Activated CD8-positive, alpha-beta memory T cell treated with anti-CD3 and anti-CD28 coated beads, Interleukin-2, amount 50 U/mL, for 48 hours (primary cell): ENCODE data around the gene IGSF3.
"Not testable (repeated sequence)": the region's sequence is repeated elsewhere in the genome, so short reads cannot be mapped to it uniquely, and the experiment has no call there.

Source experiments
- DNase-seq: peaks from one replicate; pipeline ENCODE4 v3.0.0-alpha.2; 2020

IGSF3 gene

GRCh38 chr1:116626915-116627314, 40.6 kb downstream of the IGSF3 start:
- not testable (repeated sequence) for DNase-seq

- not testable (repeated sequence) for DNase-seq
Observed at GRCh38 chr1:116625155-116625554, 42.4 kb downstream of the IGSF3 start.

GRCh38 chr1:116624040-116624439, 43.5 kb downstream of the IGSF3 start:
- DNase-seq = no peak

- not testable (repeated sequence) for DNase-seq
Observed at GRCh38 chr1:116622496-116622895, 45.0 kb downstream of the IGSF3 start.

- DNase-seq = not testable (repeated sequence)
Observed at GRCh38 chr1:116621756-116622155, 45.8 kb downstream of the IGSF3 start.

- DNase-seq = not testable (repeated sequence)
Observed at GRCh38 chr1:116620392-116620791, 47.1 kb downstream of the IGSF3 start.

- DNase-seq = not testable (repeated sequence)
Observed at GRCh38 chr1:116619106-116619505, 48.4 kb downstream of the IGSF3 start.

- DNase-seq = not testable (repeated sequence)
Observed at GRCh38 chr1:116617808-116618207, 49.7 kb downstream of the IGSF3 start.

- DNase-seq = not testable (repeated sequence)
Observed at GRCh38 chr1:116613825-116614224, 53.7 kb downstream of the IGSF3 start.

GRCh38 chr1:116609801-116610371, 57.6 kb downstream of the IGSF3 start:
- not testable (repeated sequence) for DNase-seq

- DNase-seq = not testable (repeated sequence)
Observed at GRCh38 chr1:116608841-116609240, 58.7 kb downstream of the IGSF3 start.

- DNase-seq = not testable (repeated sequence)
Observed at GRCh38 chr1:116608151-116608550, 59.4 kb downstream of the IGSF3 start.

- not testable (repeated sequence) for DNase-seq
Observed at GRCh38 chr1:116607463-116607862, 60.1 kb downstream of the IGSF3 start.

- not testable (repeated sequence) for DNase-seq
Observed at GRCh38 chr1:116606067-116606466, 61.5 kb downstream of the IGSF3 start.

GRCh38 chr1:116605315-116605714, 62.2 kb downstream of the IGSF3 start:
- no peak for DNase-seq

- not testable (repeated sequence) for DNase-seq
Observed at GRCh38 chr1:116604408-116604807, 63.1 kb downstream of the IGSF3 start.

GRCh38 chr1:116603646-116604045, 63.9 kb downstream of the IGSF3 start:
- not testable (repeated sequence) for DNase-seq

- not testable (repeated sequence) for DNase-seq
Observed at GRCh38 chr1:116599369-116599768, 68.2 kb downstream of the IGSF3 start.

- not testable (repeated sequence) for DNase-seq
Observed at GRCh38 chr1:116598420-116599036, 69.0 kb downstream of the IGSF3 start.

- not testable (repeated sequence) for DNase-seq
Observed at GRCh38 chr1:116597388-116597787, 70.1 kb downstream of the IGSF3 start.

GRCh38 chr1:116596742-116597307, 70.7 kb downstream of the IGSF3 start:
- DNase-seq = not testable (repeated sequence)

- DNase-seq = not testable (repeated sequence)
Observed at GRCh38 chr1:116595946-116596741, 71.4 kb downstream of the IGSF3 start.
